Osteoblast (primary cell): ENCODE measurements around the gene PIGN. TPM values are rescaled to one million over a fixed set of nuclear protein-coding genes. Genes with fewer than 3 reads are reported as not detected.

Experiments
- DNase-seq: peaks from one replicate; pipeline ENCODE4 v3.0.0; 2011; ENCODE audit warnings: low spot score, mixed read lengths; ENCODE audit not compliant: insufficient read length; ENCODE audit errors: missing footprints
- H2AFZ ChIP-seq: 2 replicates; pipeline ENCODE4 v1.6.0; 2011; ENCODE audit warnings: mild to moderate bottlenecking, low read length
- H3K27ac ChIP-seq: 2 replicates; pipeline ENCODE4 v1.5.1; 2011; ENCODE audit warnings: mild to moderate bottlenecking, low read depth, low read length, moderate library complexity
- H3K27me3 ChIP-seq: 2 replicates; pipeline ENCODE4 v1.6.0; 2012; ENCODE audit warnings: mild to moderate bottlenecking, control low read depth, inconsistent platforms, low read length, moderate library complexity; ENCODE audit not compliant: insufficient read depth
- H3K36me3 ChIP-seq: 2 replicates; pipeline ENCODE4 v1.5.1; 2011; ENCODE audit warnings: mild to moderate bottlenecking, low read length, control low read depth, moderate library complexity; ENCODE audit not compliant: insufficient read depth
- H3K4me1 ChIP-seq: 2 replicates; pipeline ENCODE4 v1.5.1; 2011; ENCODE audit warnings: mild to moderate bottlenecking, low read length, control low read depth, moderate library complexity; ENCODE audit not compliant: insufficient read depth
- H3K4me2 ChIP-seq: 2 replicates; pipeline ENCODE4 v1.6.0; 2011; ENCODE audit warnings: mild to moderate bottlenecking, low read length; ENCODE audit not compliant: insufficient read depth
- H3K4me3 ChIP-seq: fragments of 200-600 bp; sonication (generic); 3 replicates; pipeline ENCODE4 v1.5.1; 2012; ENCODE audit warnings: mild to moderate bottlenecking, low read length, inconsistent platforms; ENCODE audit not compliant: insufficient read depth
- H3K79me2 ChIP-seq: 2 replicates; pipeline ENCODE4 v1.6.0; 2012; ENCODE audit warnings: mild to moderate bottlenecking, low read length, control low read depth, inconsistent platforms; ENCODE audit not compliant: insufficient read depth
- H3K9me3 ChIP-seq: 2 replicates; pipeline ENCODE4 v1.5.1; 2011; ENCODE audit warnings: low read depth, low read length, control low read depth
- H4K20me1 ChIP-seq: 2 replicates; pipeline ENCODE4 v1.6.0; 2012; ENCODE audit warnings: mild to moderate bottlenecking, low read length, control low read depth; ENCODE audit not compliant: insufficient read depth
- total RNA-seq: library from RNA; depleted of rRNA; stranded (reverse); fragments of >200 nt; gene quantifications from 2 replicates; pipeline ENCODE4 v1.2.3, GENCODE V29; 2012
- TF ChIP-seq, protein P1 (sequence below): IDR thresholded peaks from 2 replicates; pipeline ENCODE4 v1.5.1; 2011; ENCODE audit warnings: mild to moderate bottlenecking, low read depth, low read length, moderate library complexity; ENCODE audit errors: extremely low read depth

Gene PIGN
- total RNA-seq, 1 donor = 44.2 TPM

DNA sequence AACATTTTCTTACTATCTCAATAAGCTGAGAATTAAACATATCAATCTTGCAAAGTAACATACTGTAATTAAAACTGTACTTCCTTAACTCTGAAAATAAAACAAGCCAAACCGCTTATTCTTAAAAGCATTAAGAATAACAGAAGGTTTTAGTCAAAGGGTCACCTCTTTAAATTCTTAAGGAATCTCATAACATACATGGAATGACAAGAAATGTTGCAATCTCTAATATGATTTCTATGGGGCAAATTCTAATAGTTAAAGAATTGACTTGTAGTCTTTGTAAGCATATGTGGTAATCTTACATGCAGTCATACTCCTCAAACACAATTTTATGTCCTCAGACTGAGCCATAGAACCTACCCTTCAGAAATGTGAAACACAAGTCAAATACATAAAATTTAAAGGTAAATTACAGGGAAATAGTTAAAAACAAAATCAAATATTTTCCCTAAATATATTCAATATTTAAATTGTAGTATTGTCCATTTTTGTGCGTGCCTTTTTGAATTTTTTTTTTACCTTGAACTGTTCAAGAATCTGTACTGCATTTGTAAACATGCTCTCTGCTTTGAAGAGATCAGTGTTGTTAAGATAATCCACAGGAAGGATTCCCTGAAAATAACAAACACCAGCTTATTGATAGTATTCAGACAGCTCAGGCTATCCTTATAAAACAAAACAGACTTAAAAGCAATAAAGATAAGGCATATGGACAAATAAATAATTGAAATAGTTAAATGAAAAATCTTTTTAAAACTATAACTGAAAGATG, 48.2 kb downstream of the PIGN start:
- no peaks in the 10 kb centered on the region for H3K4me1 ChIP-seq
- H3K27me3 ChIP-seq = no peaks in the 10 kb centered on the region
- DNase-seq = no peak
- H3K27ac ChIP-seq = no peak overlapping the region
- no peak overlapping the region for H3K4me3 ChIP-seq
- no peaks in the 10 kb centered on the region for H3K79me2 ChIP-seq
- TF ChIP-seq, protein P1, sequence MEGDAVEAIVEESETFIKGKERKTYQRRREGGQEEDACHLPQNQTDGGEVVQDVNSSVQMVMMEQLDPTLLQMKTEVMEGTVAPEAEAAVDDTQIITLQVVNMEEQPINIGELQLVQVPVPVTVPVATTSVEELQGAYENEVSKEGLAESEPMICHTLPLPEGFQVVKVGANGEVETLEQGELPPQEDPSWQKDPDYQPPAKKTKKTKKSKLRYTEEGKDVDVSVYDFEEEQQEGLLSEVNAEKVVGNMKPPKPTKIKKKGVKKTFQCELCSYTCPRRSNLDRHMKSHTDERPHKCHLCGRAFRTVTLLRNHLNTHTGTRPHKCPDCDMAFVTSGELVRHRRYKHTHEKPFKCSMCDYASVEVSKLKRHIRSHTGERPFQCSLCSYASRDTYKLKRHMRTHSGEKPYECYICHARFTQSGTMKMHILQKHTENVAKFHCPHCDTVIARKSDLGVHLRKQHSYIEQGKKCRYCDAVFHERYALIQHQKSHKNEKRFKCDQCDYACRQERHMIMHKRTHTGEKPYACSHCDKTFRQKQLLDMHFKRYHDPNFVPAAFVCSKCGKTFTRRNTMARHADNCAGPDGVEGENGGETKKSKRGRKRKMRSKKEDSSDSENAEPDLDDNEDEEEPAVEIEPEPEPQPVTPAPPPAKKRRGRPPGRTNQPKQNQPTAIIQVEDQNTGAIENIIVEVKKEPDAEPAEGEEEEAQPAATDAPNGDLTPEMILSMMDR = no peak
- no peak overlapping the region for H3K4me2 ChIP-seq
- no peaks in the 10 kb centered on the region for H3K36me3 ChIP-seq
- H2AFZ ChIP-seq = no peak overlapping the region
- no peaks in the 10 kb centered on the region for H3K9me3 ChIP-seq
- no peaks in the 10 kb centered on the region for H4K20me1 ChIP-seq

DNA sequence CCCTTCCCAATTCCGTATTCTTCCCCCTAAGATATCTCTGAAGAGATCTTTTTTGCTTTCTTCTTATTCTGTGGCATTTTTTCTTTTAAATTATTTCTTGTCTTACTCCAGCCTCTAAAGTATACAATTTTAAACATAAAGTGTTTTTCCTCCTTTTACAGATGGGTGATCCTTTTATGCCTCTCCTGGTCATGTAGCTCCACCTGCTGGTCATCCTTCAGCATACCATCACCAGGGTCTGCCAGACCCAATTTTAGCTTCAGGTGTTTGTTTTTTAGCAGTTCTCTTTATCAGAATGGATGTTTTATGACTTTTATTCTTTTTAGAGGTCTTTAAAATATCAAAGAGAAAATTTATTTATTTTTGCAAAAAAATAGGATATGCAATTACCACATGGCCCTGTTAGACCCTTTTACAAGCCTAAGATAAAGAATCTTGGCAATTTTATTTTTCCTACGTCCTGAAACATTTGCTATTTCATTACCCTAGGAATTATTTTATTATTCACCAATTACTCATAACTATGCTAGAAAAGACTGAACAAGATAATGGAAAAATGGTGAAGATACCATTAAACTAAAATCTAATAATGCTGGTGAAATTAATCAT, 55.5 kb downstream of the PIGN start:
- peak; percentile 41 for DNase-seq
- H3K4me1 ChIP-seq = peaks cover 15% of the 10 kb centered on the region

DNA sequence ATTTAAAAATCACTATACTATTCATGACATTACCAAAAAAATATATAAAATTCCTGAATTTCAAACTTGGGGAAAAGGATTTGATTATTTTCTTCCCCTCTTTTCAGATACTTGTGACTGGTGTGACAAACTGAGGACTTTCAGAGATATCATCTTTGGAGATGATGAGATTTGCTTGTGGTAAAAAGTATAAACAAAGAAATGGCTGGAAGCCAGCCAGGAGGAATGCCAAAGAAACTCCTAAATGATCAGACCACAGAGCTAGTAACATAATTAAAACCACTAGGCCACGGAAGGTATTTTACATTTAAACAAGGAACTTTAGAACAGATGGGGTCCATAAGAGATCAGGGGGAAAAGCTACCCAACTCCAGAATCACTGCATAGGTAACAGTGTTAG, 58.7 kb downstream of the PIGN start:
- peak; percentile 18 for DNase-seq
- no peaks in the 10 kb centered on the region for H3K27me3 ChIP-seq
- no peaks in the 10 kb centered on the region for H3K79me2 ChIP-seq
- no peak overlapping the region for H2AFZ ChIP-seq
- TF ChIP-seq, protein P1 = no peak
- H3K4me2 ChIP-seq = no peak overlapping the region
- H3K27ac ChIP-seq = no peak overlapping the region
- peaks cover 15% of the 10 kb centered on the region for H3K4me1 ChIP-seq
- no peaks in the 10 kb centered on the region for H3K36me3 ChIP-seq
- H4K20me1 ChIP-seq = no peaks in the 10 kb centered on the region
- H3K4me3 ChIP-seq = no peak overlapping the region
- no peaks in the 10 kb centered on the region for H3K9me3 ChIP-seq

More for the DNA sequence above, 55.5 kb downstream of the PIGN start:
- Histone ChIP-seq H3K36me3 (no peaks in the 10 kb centered on the region), H3K9me3 (no peaks in the 10 kb centered on the region), H3K4me3 (no peak overlapping the region), H3K27ac (no peak overlapping the region), H2AFZ (no peak overlapping the region), H3K79me2 (no peaks in the 10 kb centered on the region), H3K27me3 (no peaks in the 10 kb centered on the region), H3K4me2 (no peak overlapping the region), H4K20me1 (no peaks in the 10 kb centered on the region)
- TF ChIP-seq, protein P1 = peak; percentile 92

DNA sequence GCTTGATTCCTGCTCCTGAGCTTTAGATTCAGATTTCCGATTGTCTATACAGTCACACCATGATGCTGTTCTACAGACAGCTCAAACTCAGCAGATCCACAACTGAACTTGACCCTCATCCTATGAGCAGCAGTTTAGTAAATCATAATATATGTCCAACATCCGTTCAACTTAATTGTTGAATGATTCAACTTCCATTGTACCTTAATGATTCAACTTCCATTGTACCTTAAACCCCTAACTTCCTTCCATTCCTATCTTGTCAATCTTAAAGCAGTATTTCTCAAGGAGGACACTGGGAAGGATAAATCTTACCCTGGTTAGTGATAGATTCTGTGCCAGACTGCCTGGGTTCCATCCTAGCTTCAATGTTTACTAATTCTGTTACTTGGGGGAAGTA, 60.1 kb downstream of the PIGN start:
- no peaks in the 10 kb centered on the region for H4K20me1 ChIP-seq
- no peaks in the 10 kb centered on the region for H3K9me3 ChIP-seq
- H3K27me3 ChIP-seq = no peaks in the 10 kb centered on the region
- H3K4me3 ChIP-seq = no peak overlapping the region
- TF ChIP-seq, protein P1 = no peak
- no peak overlapping the region for H2AFZ ChIP-seq
- no peak overlapping the region for H3K4me2 ChIP-seq
- no peak for DNase-seq
- H3K79me2 ChIP-seq = no peaks in the 10 kb centered on the region
- H3K36me3 ChIP-seq = no peaks in the 10 kb centered on the region
- no peak overlapping the region for H3K27ac ChIP-seq
- H3K4me1 ChIP-seq = peaks cover 15% of the 10 kb centered on the region
